ENCODE results near the gene CDYL2.
"Not testable (repeated sequence)": the region's sequence is repeated elsewhere in the genome, so short reads cannot be mapped to it uniquely, and the experiment has no call there.

The CDYL2 gene

DNA sequence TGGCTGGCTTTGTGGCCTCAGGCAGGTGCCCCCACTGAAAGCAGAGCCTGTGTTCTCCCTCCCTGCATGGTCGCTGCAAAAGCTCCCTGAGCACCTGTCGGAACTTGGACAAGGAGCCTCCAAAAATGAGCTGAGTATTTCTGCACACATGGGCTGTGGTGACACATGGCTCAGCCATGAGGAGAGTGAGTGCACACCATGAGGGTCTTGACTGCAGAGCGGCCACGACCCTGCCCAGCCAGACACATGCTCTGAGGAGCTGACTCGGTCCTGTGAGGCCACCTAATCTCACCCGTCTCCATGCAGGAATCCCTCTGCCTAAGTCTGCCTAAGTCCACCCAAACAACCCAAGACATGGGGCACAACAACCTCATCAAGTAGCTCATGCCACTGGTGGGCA lies 134.7 kb downstream of the CDYL2 start:
- no peak for DNase-seq (ENCODE audit: low spot score)

DNA sequence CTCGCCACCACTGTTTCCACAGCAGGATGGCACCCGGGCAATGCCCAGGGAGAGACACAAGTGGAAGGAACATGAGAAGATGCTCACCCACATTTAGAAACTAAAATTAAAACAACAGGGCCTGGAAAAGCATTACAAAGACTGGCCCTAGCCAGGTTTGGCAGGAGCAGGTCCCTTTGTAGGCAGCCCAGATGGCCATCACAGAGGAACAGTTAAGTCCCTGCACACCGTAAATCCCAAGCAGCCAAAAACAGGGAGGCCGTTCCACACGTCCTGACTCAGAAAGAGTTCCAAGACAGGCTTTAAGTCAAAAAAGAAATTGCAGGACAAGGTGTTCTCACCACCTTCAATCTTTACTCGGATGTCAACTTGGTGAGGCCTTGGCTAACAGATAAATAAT lies 136.5 kb downstream of the CDYL2 start:
- DNase-seq (ENCODE audit: low spot score) = no peak

GRCh38 chr16:80667251-80667560 lies 137.2 kb downstream of the CDYL2 start:
- no peak for DNase-seq (ENCODE audit: low spot score)

- DNase-seq (ENCODE audit: low spot score) = no peak
These were observed 137.8 kb downstream of the CDYL2 start for GRCh38 chr16:80666378-80667250.

DNA sequence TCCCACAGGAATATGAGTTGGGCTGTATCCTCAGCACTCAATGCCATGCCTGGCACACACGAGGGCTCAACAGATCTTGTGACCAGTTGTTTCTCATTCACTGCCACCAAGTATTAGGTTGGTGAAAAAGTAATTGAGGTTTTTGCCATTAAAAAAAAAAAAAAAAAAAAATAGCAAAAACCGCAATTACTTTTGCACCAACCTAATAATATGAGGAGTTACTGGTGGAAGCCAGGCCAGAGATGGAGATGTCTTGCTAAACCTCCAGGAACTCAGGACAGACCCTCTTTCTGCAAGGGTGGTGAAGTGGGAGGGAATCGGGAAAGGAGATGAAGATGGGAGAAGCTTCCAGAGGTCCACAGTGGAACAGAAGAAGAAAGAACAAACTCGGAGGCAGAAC lies 139.0 kb downstream of the CDYL2 start:
- no peak for DNase-seq (ENCODE audit: low spot score)

DNA sequence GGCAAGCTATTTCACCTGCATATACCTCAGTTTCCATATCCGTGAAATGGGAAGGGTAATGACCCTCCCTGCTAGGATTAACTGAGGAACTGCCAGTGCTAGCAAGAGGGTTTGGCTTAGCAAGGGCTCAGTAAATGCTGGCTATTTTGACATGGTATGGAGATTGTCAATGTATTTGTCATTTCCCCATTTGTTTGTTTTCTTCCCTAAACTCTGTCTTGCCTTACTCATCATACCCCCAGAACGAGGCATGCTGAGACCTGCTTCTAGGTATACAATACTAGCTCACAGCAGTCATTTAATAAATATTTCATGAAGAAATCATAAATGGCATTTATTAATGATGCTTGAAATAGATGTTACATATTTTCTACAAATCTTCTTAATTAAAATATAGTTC lies 139.6 kb downstream of the CDYL2 start:
- DNase-seq (ENCODE audit: low spot score) = no peak

- no peak for DNase-seq (ENCODE audit: low spot score)
These were observed 140.2 kb downstream of the CDYL2 start for GRCh38 chr16:80664226-80664625.

DNA sequence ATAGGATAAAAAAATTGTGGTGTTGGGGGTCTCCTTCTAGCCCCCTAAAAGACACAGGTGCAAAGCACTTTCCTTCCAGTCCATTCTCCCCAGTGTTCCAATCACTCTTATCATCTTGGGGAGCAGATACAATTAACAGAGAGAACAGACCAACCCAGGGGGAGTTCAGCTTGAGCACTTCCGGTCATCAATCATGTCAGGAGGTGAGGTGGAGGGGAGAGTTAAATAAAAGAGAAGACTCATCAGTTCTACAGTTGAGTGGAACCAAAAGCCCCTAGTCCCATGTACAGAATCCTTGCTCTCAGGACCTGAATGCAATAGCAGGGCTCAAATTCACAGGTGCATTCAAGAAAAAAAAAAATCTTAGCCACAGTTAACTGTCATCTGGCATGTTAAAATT lies 141.3 kb downstream of the CDYL2 start:
- DNase-seq (ENCODE audit: low spot score) = no peak

GRCh38 chr16:80659865-80660264 lies 144.5 kb downstream of the CDYL2 start:
- no peak for DNase-seq (ENCODE audit: low spot score)

DNA sequence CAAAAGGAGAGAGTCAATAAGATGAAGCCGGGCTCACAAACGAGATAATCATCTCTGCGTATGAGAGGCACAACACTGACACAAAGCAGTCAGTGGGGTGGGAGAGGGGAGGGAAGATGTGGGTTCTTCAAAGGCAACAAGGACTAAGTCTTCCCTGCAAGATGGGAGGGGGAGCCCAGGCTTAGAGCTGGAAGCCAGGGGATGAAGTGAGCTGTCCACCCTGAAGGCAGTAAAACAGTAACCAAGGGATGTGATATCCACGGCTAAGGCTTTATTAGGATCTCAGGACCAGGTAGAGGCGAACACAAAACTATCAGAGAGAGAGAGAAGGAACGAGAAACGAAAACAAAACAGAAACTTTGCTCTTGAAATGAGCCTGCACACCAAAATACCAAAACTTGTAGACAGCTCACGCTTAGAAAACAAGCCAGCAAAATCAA lies 147.7 kb downstream of the CDYL2 start:
- no peak for DNase-seq (ENCODE audit: low spot score)

DNA sequence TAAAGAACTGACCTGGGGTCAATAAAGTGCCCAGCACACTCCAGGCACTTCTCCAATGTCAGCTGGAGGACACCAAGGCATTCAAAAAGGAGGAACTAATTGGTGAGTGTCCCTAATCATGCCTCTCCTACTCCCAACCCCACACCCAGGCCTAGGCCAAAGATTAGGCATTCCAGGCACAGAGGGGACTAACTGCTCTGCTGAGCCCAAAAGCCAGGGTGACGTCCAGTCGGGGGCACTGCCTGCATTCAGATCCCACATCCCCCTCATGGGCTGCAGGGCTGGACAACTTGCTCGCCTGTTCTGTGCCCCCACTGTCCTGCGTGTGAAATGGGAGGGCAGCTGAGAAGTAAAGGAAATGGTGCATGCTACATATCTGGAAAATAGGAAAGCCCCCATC lies 148.2 kb downstream of the CDYL2 start:
- DNase-seq (ENCODE audit: low spot score) = no peak

DNA sequence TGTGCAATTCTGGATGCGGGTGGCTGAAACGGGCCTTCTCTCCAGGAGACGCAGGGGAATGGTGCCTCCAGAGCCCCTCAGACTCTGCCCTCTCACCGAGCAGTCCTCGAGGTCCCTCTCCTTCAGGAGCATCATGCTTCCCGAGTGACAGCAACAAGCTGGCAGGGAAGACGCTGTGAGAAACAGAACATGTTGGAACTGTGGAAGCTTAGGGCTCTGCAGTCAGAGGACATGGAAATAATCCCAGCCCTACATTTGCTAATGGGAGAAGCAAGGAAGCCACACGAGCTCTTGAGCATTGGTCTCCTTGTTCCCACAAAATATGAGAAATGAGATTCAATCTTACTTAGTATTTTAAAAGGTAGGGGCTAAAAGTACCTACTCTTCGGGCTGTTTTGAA lies 148.6 kb downstream of the CDYL2 start:
- DNase-seq (ENCODE audit: low spot score) = no peak

DNA sequence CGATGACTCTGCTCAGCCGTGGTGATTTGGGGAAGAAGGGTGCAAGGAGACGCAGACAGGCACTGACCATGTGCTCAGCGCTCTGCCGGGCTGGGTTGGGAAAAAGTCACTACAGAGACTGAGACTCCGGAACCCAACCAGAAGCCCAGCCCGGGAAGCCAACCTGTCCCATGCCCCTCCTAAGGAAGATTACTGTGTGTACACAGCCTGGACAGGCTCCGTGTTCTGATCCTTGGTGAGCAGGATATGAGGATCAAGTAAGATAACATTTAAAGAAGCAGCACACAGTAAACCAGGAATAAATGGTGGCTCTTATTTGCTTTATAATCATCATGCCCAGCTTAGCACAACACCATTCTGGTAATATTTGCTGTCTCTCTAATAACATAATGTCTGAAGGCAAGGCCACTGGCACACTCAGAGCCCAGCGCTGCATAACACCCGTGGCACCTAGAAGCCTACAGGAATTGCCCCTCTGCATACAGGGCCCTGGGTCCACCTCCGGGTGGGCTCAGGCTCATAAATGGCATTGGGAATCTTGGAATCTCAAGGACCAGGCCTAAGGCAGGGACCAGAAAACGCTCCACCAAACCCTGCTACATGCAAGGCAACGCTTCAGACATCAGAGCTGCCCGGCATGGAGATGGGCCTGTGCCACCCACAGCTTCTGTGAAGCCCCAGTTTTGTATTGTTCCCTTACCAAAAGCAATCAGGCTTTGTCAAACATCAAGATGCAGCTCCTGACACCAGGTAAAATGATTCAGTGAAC lies 150.1 kb downstream of the CDYL2 start:
- no peak for DNase-seq (ENCODE audit: low spot score)

DNA sequence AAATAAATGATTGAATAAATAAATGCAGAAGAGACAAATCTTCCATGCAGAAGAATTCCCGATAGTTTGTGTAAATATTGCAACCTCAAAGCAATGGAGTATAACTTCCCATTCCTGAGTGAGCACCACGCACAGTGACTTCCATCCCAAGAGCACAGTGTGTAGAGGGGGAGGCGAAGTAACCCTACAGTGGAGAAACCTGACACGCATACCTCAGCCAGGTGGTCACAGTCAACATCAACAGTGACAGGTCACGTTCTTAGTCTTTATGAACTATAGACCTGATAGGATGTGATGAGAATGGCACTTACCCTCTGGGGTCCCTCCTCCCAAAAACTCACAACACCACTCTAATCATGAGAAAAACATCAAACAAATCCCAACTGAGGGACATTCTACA lies 152.0 kb downstream of the CDYL2 start:
- no peak for DNase-seq (ENCODE audit: low spot score)

GRCh38 chr16:80650281-80650680 lies 154.1 kb downstream of the CDYL2 start:
- DNase-seq (ENCODE audit: low spot score) = not testable (repeated sequence)

DNA sequence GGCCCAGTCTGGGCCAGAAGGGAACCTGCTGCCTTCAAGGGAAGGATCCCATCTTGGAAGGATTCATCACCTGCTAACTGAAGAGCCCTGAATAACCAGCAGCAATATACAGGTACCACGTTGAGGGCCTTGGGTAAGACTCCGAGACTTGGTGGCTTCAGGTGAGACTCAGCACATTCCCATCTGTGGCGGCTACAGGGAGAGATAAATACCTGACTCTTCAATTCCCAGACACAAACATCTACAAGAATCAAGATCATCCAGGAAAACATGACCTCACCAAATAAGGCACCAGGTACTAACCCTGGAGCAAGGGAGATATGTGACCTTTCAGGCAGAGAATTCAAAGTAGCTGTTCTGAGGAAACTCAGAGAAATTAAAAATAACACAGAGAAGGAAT lies 164.1 kb downstream of the CDYL2 start:
- DNase-seq (ENCODE audit: low spot score) = no peak

GRCh38 chr16:80639636-80640035 lies 164.8 kb downstream of the CDYL2 start:
- no peak for DNase-seq (ENCODE audit: low spot score)

- DNase-seq (ENCODE audit: low spot score) = no peak
These were observed 166.8 kb downstream of the CDYL2 start for GRCh38 chr16:80637621-80638020.

DNA sequence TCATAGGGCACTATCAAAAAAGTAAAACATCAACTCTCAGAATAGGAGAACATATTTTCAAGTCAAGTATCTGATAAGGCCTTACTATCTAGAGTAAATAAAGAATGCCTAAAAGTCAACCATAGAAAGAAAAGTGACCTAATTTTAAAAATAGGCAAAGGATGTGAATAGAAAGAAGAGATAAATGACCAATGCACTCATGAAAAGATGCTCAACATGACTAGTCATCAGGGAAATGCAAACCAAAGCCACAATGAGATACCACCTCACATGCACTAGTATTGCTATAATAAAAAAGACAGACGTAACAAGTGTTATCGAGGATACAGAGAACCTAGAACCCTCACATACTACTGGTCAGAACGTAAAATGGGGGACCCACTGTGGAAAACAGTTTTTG lies 172.8 kb downstream of the CDYL2 start:
- no peak for DNase-seq (ENCODE audit: low spot score)

GRCh38 chr16:80628254-80628653 lies 176.1 kb downstream of the CDYL2 start:
- DNase-seq (ENCODE audit: low spot score) = no peak

DNA sequence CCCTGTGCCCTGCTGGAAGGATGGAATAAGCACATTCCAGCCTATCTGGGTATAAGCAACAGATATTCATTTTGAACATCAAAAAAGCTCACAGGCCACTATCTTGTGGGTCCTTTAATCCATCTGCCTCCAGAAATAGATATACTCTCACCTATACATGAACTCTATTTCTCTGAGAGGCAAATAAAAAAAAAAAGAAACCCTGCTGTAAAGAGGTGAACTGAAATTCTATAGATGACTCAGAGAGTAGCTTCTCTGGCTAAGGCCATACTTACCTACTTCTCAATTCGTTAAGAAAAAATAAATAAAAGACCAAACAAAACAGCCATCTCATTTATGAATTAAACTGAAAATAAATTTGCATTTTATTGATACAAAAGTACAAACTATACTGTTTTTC lies 177.3 kb downstream of the CDYL2 start:
- no peak for DNase-seq (ENCODE audit: low spot score)

DNA sequence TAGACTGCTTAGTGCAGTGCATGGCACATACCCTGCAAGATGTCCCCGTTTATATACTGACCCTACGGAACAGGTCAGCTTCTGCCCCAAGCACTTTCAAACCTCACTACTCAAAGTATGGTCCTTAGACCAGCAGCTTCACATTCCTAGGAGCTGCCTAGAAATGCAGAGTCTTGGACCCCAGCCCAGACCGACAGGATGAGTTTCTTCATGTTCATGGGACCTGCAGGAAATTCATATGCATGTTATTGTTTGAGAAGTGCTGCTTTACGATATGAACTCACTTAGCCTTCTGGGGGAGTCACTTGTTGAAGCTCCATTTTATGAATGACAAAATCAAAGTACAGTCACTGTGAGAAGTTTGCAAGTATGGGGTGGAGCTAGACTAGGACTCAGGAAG lies 181.0 kb downstream of the CDYL2 start:
- DNase-seq (ENCODE audit: low spot score) = no peak

GRCh38 chr16:80622007-80622406 lies 182.4 kb downstream of the CDYL2 start:
- no peak for DNase-seq (ENCODE audit: low spot score)

All from globus pallidus (tissue), 1 donor.